ENCODE measurements around the gene CFAP57.

The CFAP57 gene

GRCh38 chr1:43302721-43303470, 130.8 kb downstream of the CFAP57 start:
- Histone ChIP-seq H3K36me3 (ENCODE audit: control insufficient read depth, insufficient read depth, low read length) (no peaks in the 10 kb centered on the region), H3K9ac (ENCODE audit: low read length) (no peak overlapping the region), H3K9me3 (ENCODE audit: control insufficient read depth, low read length) (no peaks in the 10 kb centered on the region), H3K4me3 (ENCODE audit: low read length) (no peak overlapping the region), H3K27me3 (ENCODE audit: control insufficient read depth, insufficient read depth, low read length) (no peaks in the 10 kb centered on the region), H3K4me1 (ENCODE audit: control insufficient read depth, insufficient read depth, low read length) (peaks cover 34% of the 10 kb centered on the region)

- Histone ChIP-seq H3K4me3 (ENCODE audit: low read length) (no peak overlapping the region), H3K4me1 (ENCODE audit: control insufficient read depth, insufficient read depth, low read length) (peaks cover 34% of the 10 kb centered on the region), H3K36me3 (ENCODE audit: control insufficient read depth, insufficient read depth, low read length) (no peaks in the 10 kb centered on the region), H3K9ac (ENCODE audit: low read length) (no peak overlapping the region), H3K27me3 (ENCODE audit: control insufficient read depth, insufficient read depth, low read length) (no peaks in the 10 kb centered on the region), H3K9me3 (ENCODE audit: control insufficient read depth, low read length) (no peaks in the 10 kb centered on the region)
Observed at GRCh38 chr1:43303471-43304313, 131.6 kb downstream of the CFAP57 start.

Measured in mucosa of stomach (tissue), 1 donor.